DMS 273 (cell line): ENCODE measurements around the gene EGLN2.
"Not testable (repeated sequence)": the region's sequence is repeated elsewhere in the genome, so short reads cannot be mapped to it uniquely, and the experiment has no call there.

Experiments
- DNase-seq: peaks from one replicate; lab custom pipeline; 2025; ENCODE audit not compliant: unreplicated experiment; lab: John Stamatoyannopoulos, UW

Gene EGLN2

GRCh38 chr19:40842012-40842411, 43.0 kb downstream of the EGLN2 start:
- DNase-seq, result not testable (repeated sequence)

- DNase-seq, result not testable (repeated sequence)
Measured at GRCh38 chr19:40842997-40843652, 44.1 kb downstream of the EGLN2 start.

- DNase-seq, result not testable (repeated sequence)
Measured at GRCh38 chr19:40843653-40844052, 44.7 kb downstream of the EGLN2 start.

- DNase-seq, result not testable (repeated sequence)
Measured at GRCh38 chr19:40846722-40847121, 47.7 kb downstream of the EGLN2 start.

- DNase-seq, result not testable (repeated sequence)
Measured at GRCh38 chr19:40850277-40850676, 51.3 kb downstream of the EGLN2 start, which contains the start of gene CYP2A6. TSS of gene CYP2A6 (minus strand) at chr19:40850447. CDS start at chr19:40850426, 21 bp downstream.

- not testable (repeated sequence) for DNase-seq
Measured at GRCh38 chr19:40852467-40853152, 53.6 kb downstream of the EGLN2 start.
